NT2/D1 (cell line): ENCODE results near the gene SOX4.

Source experiments
- DNase-seq: peaks from one replicate; pipeline ENCODE4 v3.0.0-alpha.2; 2011; ENCODE audit warnings: low read depth, low spot score
- H3K27me3 ChIP-seq: 2 replicates; pipeline ENCODE4 v1.6.0; 2011; ENCODE audit warnings: mild to moderate bottlenecking; ENCODE audit not compliant: insufficient read length, insufficient read depth
- H3K36me3 ChIP-seq: 2 replicates; pipeline ENCODE4 v1.6.1; 2011; ENCODE audit warnings: mild to moderate bottlenecking, low read length, mixed read lengths; ENCODE audit not compliant: insufficient read depth, insufficient read length
- H3K4me1 ChIP-seq: 2 replicates; pipeline ENCODE4 v1.5.1; 2011; ENCODE audit not compliant: insufficient read depth, insufficient read length
- H3K4me3 ChIP-seq: 2 replicates; pipeline ENCODE4 v1.5.1; 2011; ENCODE audit warnings: low read depth; ENCODE audit not compliant: insufficient read length
- H3K9ac ChIP-seq: 2 replicates; pipeline ENCODE4 v1.6.0; 2011; ENCODE audit warnings: low read depth; ENCODE audit not compliant: insufficient read length
- H3K9me3 ChIP-seq: 2 replicates; pipeline ENCODE4 v1.5.1; 2011; ENCODE audit warnings: mild to moderate bottlenecking, low read length; ENCODE audit not compliant: insufficient read depth
- SUZ12 ChIP-seq: IDR thresholded peaks from 2 replicates; pipeline ENCODE4 v1.6.1; 2011; ENCODE audit not compliant: insufficient read length, insufficient read depth; ENCODE audit errors: extremely low read depth
- YY1 ChIP-seq: IDR thresholded peaks from 2 replicates; pipeline ENCODE4 v1.6.1; 2011; ENCODE audit not compliant: insufficient read length, insufficient read depth
- ZNF274 ChIP-seq: IDR thresholded peaks from 2 replicates; pipeline ENCODE4 v1.6.1; 2011; ENCODE audit warnings: mild to moderate bottlenecking, low read depth, low read length

The SOX4 gene

DNA sequence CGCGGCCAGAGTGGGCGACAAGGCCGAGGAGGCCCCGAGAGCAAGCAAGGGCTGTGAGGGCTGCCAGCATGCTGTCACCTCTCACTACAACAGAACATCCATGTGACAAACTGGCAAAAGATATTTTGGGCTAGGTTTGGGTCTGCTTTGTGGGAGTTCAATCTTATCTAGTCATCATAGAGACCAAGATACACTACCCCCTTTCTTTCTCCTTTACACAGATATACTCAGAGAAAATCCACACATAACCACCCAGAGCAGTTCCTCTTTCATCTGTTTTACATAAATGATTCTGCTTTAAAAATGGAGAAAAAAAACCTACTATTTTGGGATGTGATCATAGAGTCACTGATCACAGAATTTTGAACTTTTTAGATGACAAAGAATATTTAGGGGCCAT is 16.8 kb downstream of the SOX4 start:
- Histone ChIP-seq H3K4me1 (peaks cover under 1% of the 10 kb centered on the region), H3K9ac (no peak overlapping the region), H3K36me3 (no peaks in the 10 kb centered on the region), H3K9me3 (no peaks in the 10 kb centered on the region), H3K27me3 (no peaks in the 10 kb centered on the region), H3K4me3 (no peak overlapping the region)
- TF ChIP-seq ZNF274 (no peak), YY1 (no peak), SUZ12 (no peak)
- no peak for DNase-seq

DNA sequence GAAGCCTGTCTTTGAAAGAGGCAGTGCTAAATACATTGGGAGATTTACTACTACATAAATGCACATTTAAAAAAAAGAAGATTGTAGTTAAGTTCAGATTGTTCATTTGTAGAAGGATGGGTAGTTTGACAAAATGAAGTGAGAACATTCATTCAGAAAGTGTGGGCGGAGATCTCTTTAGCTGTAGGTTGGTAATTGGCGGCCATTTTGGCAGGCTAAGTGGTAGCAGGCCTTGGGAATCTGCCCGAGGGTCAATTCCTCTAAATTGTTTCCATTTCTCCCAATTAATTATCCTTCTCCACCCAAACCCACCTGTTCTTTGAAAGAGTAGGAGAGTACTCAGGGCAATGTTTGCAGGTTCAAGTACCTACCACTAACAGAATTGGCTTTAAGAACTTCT is 17.9 kb downstream of the SOX4 start:
- H3K9ac ChIP-seq = no peak overlapping the region
- DNase-seq = no peak
- no peak overlapping the region for H3K4me3 ChIP-seq

GRCh38 chr6:21612067-21612745 is 18.7 kb downstream of the SOX4 start:
- no peaks in the 10 kb centered on the region for H3K36me3 ChIP-seq
- H3K27me3 ChIP-seq = no peaks in the 10 kb centered on the region
- H3K9ac ChIP-seq = no peak overlapping the region
- no peak overlapping the region for H3K4me3 ChIP-seq
- H3K4me1 ChIP-seq = peaks cover 6% of the 10 kb centered on the region
- no peak for DNase-seq
- no peak for TF ChIP-seq YY1
- no peak for TF ChIP-seq ZNF274
- no peak for TF ChIP-seq SUZ12
- H3K9me3 ChIP-seq = no peaks in the 10 kb centered on the region

More for the DNA sequence above, 17.9 kb downstream of the SOX4 start:
- TF ChIP-seq SUZ12 (no peak), ZNF274 (no peak), YY1 (no peak)
- H3K27me3 ChIP-seq = no peaks in the 10 kb centered on the region
- H3K9me3 ChIP-seq = no peaks in the 10 kb centered on the region
- H3K36me3 ChIP-seq = no peaks in the 10 kb centered on the region
- peaks cover 6% of the 10 kb centered on the region for H3K4me1 ChIP-seq

DNA sequence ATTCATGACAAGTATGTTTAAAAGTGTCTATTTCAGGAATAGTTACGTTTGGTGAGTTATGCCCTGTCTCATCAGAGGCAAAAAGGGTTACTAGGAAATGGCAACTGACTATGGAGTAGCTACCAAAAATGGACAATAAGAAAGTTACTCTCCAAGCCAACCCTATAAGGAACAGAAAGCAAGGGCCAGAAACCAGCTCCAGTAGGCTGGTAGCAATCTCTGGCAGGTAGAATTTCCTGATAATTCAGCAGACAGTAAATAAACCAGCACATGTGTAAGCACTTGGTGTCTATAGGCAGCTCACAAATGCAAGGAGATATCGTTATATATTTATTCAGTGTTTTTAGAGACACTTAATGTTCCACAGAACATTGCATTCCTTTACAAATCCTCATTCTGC is 20.3 kb downstream of the SOX4 start:
- Histone ChIP-seq H3K9me3 (no peaks in the 10 kb centered on the region), H3K4me1 (peaks cover 6% of the 10 kb centered on the region), H3K27me3 (no peaks in the 10 kb centered on the region), H3K4me3 (no peak overlapping the region), H3K36me3 (no peaks in the 10 kb centered on the region), H3K9ac (no peak overlapping the region)
- no peak for TF ChIP-seq ZNF274
- TF ChIP-seq YY1 = no peak
- TF ChIP-seq SUZ12 = no peak
- DNase-seq = no peak

- Histone ChIP-seq H3K27me3 (no peaks in the 10 kb centered on the region), H3K4me1 (peaks cover 6% of the 10 kb centered on the region), H3K4me3 (no peak overlapping the region), H3K36me3 (no peaks in the 10 kb centered on the region), H3K9ac (no peak overlapping the region), H3K9me3 (no peaks in the 10 kb centered on the region)
- no peak for TF ChIP-seq ZNF274
- no peak for TF ChIP-seq SUZ12
- no peak for TF ChIP-seq YY1
- no peak for DNase-seq
Measured at GRCh38 chr6:21614226-21614625, 20.7 kb downstream of the SOX4 start.

DNA sequence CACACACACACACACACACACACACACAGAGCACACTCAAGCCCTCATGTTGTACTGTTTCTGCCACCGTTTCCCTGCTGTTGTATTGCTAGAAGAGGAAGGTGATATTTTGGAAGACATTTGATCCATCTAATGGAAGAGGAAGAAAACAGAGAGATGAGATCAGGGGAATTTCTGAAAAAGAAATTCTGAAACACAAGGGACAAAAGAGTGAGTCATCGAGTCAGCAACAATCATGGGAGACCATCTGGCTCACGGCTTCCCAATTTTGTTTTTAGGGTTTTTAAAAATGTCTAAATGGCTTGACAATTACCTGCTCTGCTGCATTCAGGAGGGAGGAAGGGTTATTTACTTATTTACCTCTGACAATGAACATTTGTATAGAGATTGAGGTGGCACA is 22.0 kb downstream of the SOX4 start:
- no peaks in the 10 kb centered on the region for H3K36me3 ChIP-seq
- no peaks in the 10 kb centered on the region for H3K9me3 ChIP-seq
- TF ChIP-seq ZNF274 = no peak
- no peak for TF ChIP-seq SUZ12
- no peak for TF ChIP-seq YY1
- H3K27me3 ChIP-seq = no peaks in the 10 kb centered on the region
- H3K9ac ChIP-seq = no peak overlapping the region
- H3K4me1 ChIP-seq = peaks cover 6% of the 10 kb centered on the region
- no peak overlapping the region for H3K4me3 ChIP-seq
- no peak for DNase-seq

- no peak for DNase-seq
- H3K9me3 ChIP-seq = no peaks in the 10 kb centered on the region
- H3K4me3 ChIP-seq = no peak overlapping the region
- H3K4me1 ChIP-seq = peaks cover 6% of the 10 kb centered on the region
- H3K36me3 ChIP-seq = no peaks in the 10 kb centered on the region
- TF ChIP-seq ZNF274 (no peak), YY1 (no peak), SUZ12 (no peak)
- no peaks in the 10 kb centered on the region for H3K27me3 ChIP-seq
- no peak overlapping the region for H3K9ac ChIP-seq
Measured at GRCh38 chr6:21616005-21616404, 22.5 kb downstream of the SOX4 start.
